Common myeloid progenitor, CD34-positive (primary cell): ENCODE measurements around the gene RHPN2.
"Not testable (repeated sequence)": the region's sequence is repeated elsewhere in the genome, so short reads cannot be mapped to it uniquely, and the experiment has no call there.

Experiments
- CTCF ChIA-PET: fragments of 350-600 bp; sonication (Branson Sonifier 250); formaldehyde crosslinking; loops from one replicate; lab custom pipeline; 2021; ENCODE audit warnings: antibody characterized with exemption; lab: Charles Lee
- POLR2A ChIA-PET: fragments of 350-600 bp; sonication (Branson Sonifier 250); formaldehyde crosslinking; loops from one replicate; lab custom pipeline; 2021; ENCODE audit warnings: antibody characterized with exemption; lab: Charles Lee
- DNase-seq, 3 donors: peaks; one replicate each; pipeline versions ENCODE4 v3.0.0 to v3.0.0-alpha.2; 2013
- H3K27ac ChIP-seq, 2 experiments: 1 replicate in 1 of 2; 2 replicates in 1 of 2; pipeline ENCODE4 v1.7.0; 2013; ENCODE audit warnings: inconsistent platforms in 2 of 2, low read length in 2 of 2, mild to moderate bottlenecking in 2 of 2, low read depth in 1 of 2, moderate library complexity in 1 of 2; ENCODE audit not compliant: severe bottlenecking in 2 of 2, insufficient read depth in 1 of 2, poor library complexity in 1 of 2
- H3K27me3 ChIP-seq, 5 experiments: replicated peaks in 2 of 5; 1 replicate in 3 of 5; 2 replicates in 2 of 5; pipeline versions ENCODE4 v1.6.1 to v1.7.0; 2013; ENCODE audit warnings: low read length in 4 of 5, mild to moderate bottlenecking in 2 of 5, moderate library complexity in 2 of 5, inconsistent platforms in 1 of 5; ENCODE audit not compliant: insufficient read depth in 5 of 5, control insufficient read depth in 4 of 5
- H3K36me3 ChIP-seq, 4 experiments: 1 replicate in 2 of 4; 2 replicates in 2 of 4; pipeline versions ENCODE4 v1.6.1 to v1.7.0; 2013; ENCODE audit warnings: low read length in 3 of 4, control low read depth in 1 of 4, mild to moderate bottlenecking in 1 of 4; ENCODE audit not compliant: control insufficient read depth in 4 of 4, insufficient read depth in 4 of 4
- H3K4me1 ChIP-seq, 4 experiments: 1 replicate in 3 of 4; 2 replicates in 1 of 4; pipeline versions ENCODE4 v1.6.1 to v1.7.1; 2013; ENCODE audit warnings: low read length in 3 of 4, mild to moderate bottlenecking in 3 of 4, control low read depth in 1 of 4, inconsistent platforms in 1 of 4, moderate library complexity in 1 of 4; ENCODE audit not compliant: control insufficient read depth in 4 of 4, insufficient read depth in 4 of 4; ENCODE audit errors: control extremely low read depth in 1 of 4
- H3K4me3 ChIP-seq, 7 experiments: 1 replicate in 4 of 7; 2 replicates in 3 of 7; pipeline versions ENCODE4 v1.5.1 to v1.7.0; 2013; ENCODE audit warnings: mild to moderate bottlenecking in 7 of 7, low read length in 6 of 7, moderate library complexity in 6 of 7, inconsistent platforms in 2 of 7, low read depth in 2 of 7, control low read depth in 1 of 7; ENCODE audit not compliant: insufficient read depth in 4 of 7, control insufficient read depth in 1 of 7; ENCODE audit errors: extremely low read depth in 1 of 7
- H3K9me3 ChIP-seq, 5 experiments: 1 replicate in 4 of 5; 2 replicates in 1 of 5; pipeline versions ENCODE4 v1.6.1 to v1.7.1; 2013; ENCODE audit warnings: low read length in 4 of 5, mild to moderate bottlenecking in 2 of 5, inconsistent platforms in 1 of 5, low read depth in 1 of 5, moderate library complexity in 1 of 5; ENCODE audit not compliant: control insufficient read depth in 4 of 5, insufficient read depth in 2 of 5; ENCODE audit errors: control extremely low read depth in 1 of 5
- WGBS: methylation state at CpG from one replicate; pipeline ENCODE4 v1.1.5; 2013; ENCODE audit not compliant: insufficient coverage; 5-methylcytosine and 5-hydroxymethylcytosine counted together

The RHPN2 gene

DNA sequence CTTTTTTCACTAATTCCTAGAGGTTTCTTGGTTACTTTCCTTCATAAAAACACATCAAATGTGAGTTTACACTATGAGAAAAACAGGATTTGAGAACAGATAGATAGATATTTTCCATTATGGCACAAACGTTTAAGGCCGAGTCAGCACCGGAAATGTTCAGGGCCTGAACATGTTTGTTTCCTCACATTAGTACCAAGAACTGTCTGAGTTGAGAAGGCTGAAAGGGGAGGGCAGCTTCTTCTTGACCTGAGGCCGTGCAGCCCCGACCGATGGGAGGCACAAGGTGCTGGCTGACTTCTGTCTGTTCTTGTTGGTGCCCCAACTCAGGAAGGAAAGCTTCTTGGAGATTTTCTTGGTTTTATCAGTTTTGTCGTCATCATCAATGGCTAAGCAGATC, 84.9 kb downstream of the RHPN2 start:
- DNase-seq, H3K27ac ChIP-seq, H3K4me1 ChIP-seq, H3K4me3 ChIP-seq, H3K36me3 ChIP-seq, H3K27me3 ChIP-seq, H3K9me3 ChIP-seq, CTCF ChIA-PET, POLR2A ChIA-PET: not testable (repeated sequence)
- WGBS: 94% methylated on average over 3 of the region's 7 CpGs

DNA sequence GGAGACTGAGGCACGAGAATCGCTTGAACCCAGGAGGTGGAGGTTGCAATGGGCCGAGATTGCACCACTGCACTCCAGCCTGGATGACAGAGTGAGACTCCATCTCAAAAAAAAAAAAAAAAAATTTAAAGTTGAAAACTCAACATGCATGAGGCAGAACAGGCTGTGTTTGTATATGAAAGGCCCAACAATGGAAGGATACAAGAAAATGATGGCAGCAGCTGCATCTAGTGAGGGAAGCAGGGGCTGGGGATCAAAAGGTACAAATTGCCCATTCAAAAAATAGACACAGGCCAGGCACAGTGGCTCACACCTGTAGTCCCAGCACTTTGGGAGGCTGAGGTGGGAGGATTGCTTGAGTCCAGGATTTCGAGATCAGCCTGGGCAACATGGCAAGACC, 86.9 kb downstream of the RHPN2 start:
- ChIA-PET CTCF (interaction anchor here (1.0 to 4.7 kb wide), 4 partner anchors 14 to 206 kb away, joined by 4 to 38 read pairs (median 10); no protein-coding TSS in a partner anchor), POLR2A (interaction anchor here (0.6 kb wide), 1 partner anchor 157 kb away, joined by 3 read pairs; no protein-coding TSS in a partner anchor)
- not testable (repeated sequence) for H3K27ac ChIP-seq, DNase-seq, H3K27me3 ChIP-seq, H3K4me3 ChIP-seq, H3K9me3 ChIP-seq, H3K4me1 ChIP-seq, H3K36me3 ChIP-seq
- 100% methylated on average over 1 of the region's 4 CpGs for whole genome bisulfite sequencing

DNA sequence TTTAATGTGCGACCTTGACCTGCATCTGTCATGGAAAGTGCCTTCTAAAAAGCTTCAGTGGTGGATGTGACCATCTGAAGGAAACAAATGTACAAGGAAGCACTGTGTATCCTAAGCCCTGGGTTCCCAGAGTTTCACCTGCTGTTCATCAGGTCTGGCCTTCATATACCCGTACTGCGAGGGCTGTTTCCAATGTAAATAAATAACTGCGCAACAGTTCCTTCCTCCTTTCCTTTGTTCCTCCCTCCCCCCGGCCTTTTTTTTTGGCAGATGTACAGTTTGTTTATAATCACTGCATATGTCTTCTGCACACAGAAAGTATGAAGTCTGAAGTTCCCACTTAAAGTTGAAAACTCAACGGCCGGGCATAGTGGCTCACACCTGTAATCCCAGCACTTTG, 87.4 kb downstream of the RHPN2 start:
- Histone ChIP-seq H3K36me3 (peaks cover 0 to 9% (median under 1%) of the 10 kb centered on the region in 4 experiments), H3K9me3 (no peaks in the 10 kb centered on the region), H3K4me1 (peaks cover 0 to 3% (median 2%) of the 10 kb centered on the region in 4 experiments), H3K4me3 (no peak overlapping the region), H3K27me3 (no peaks in the 10 kb centered on the region), H3K27ac (no peak overlapping the region)
- WGBS: 93% methylated on average over 6 of the region's 7 CpGs
- ChIA-PET CTCF (interaction anchor here (1.7 to 4.7 kb wide), 4 partner anchors 13 to 148 kb away, joined by 4 to 38 read pairs (median 10); no protein-coding TSS in a partner anchor), POLR2A (interaction anchor here (0.6 kb wide), 1 partner anchor 158 kb away, joined by 3 read pairs; no protein-coding TSS in a partner anchor)
- no peak for DNase-seq

DNA sequence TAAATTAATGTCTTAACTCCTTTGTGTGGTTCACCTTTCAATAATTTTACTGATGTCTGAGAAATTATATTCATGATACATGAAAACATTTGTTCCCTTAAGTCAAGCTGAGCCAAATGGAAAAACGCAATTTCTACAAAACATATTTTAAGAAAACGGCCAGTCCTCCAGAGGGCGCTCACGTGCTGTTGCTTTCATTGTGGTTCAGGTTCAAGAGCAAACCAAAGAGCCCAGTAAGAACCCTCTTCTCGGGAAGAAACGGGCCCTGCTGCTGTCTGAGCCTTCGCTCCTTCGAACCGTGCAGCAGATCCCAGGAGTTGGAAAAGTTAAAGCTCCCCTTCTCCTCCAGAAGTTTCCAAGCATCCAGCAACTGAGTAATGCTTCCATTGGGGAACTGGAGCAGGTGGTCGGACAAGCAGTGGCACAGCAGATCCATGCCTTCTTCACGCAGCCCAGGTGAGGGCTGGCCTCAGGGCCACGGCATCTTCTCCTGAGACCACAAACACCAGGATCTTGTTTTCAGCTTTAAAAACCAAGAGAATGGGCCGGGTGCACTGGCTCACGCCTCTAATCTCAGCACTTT, 88.4 kb downstream of the RHPN2 start:
- 51% methylated on average over 14 of the region's 14 CpGs for WGBS
- Histone ChIP-seq H3K9me3 (no peaks in the 10 kb centered on the region), H3K4me3 (no peak overlapping the region), H3K27me3 (no peaks in the 10 kb centered on the region), H3K36me3 (peaks cover 0 to 9% (median under 1%) of the 10 kb centered on the region in 4 experiments), H3K27ac (no peak overlapping the region), H3K4me1 (peaks cover 0 to 6% (median 4%) of the 10 kb centered on the region in 4 experiments)
- POLR2A ChIA-PET: interaction anchor here (0.7 kb wide), 1 partner anchor 839 kb away, joined by 4 read pairs; no protein-coding TSS in a partner anchor
- DNase-seq: peak; percentile 64 to 81 (median 68)
- CTCF ChIA-PET: interaction anchor here (1.0 to 4.7 kb wide), 12 partner anchors 9 to 148 kb away, joined by 3 to 38 read pairs (median 5); partner anchors contain the start of gene GPATCH1

DNA sequence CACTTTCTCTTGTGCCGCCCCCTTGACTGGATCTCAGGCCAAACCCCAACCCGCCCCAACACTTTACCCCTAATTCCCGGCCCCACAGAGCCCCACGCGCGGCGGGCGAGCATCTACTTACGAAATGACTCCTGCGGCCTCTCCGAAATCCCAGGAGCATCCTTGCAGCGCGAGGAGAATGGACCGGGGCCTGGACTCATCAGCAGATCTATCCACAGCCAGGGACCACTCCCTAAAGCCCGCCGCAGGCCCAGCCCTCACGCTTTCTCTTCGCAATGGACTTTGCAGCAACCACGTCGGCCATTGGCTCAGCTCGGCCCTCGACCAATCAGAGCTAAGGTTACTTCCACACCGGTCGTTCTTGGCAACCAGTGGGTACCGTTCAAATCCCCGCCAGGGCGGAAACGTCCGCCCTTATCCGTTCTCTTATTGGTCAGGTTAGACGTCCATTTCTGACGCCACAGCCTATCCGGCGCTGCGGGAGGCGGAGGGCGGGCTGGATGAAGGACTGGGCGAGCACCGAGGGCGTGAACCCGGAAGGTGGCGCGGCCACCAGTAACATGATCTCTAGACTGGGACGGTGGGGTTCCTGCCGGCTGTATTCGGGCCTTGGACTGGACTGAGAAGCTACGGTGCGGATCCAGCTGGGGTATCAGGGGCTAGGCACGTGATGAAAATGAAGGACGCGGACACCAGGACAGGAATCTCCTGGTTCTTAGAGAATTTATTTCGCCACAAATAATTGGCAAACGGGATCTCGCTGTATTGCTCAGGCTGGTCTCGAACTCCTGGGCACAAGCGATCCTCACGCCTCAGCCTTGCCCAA, 92.8 kb downstream of the RHPN2 start, which contains the start of the genes CEP89 and FAAP24:
Gene CEP89 (minus strand): TSS at position 244 of the 826 bp plus-strand sequence. CDS start 84 bp downstream, at position 160.
Gene FAAP24 (plus strand): TSS at position 528 of the 826 bp plus-strand sequence. CDS start 955 bp downstream, outside the sequence.
- Histone ChIP-seq H3K9me3 (no peaks in the 10 kb centered on the region), H3K27me3 (no peaks in the 10 kb centered on the region), H3K4me1 (peaks cover 0 to 12% (median 8%) of the 10 kb centered on the region in 4 experiments), H3K27ac (peak within 1 kb of the TSS; percentile 62 to 84), H3K4me3 (peak within 1 kb of the TSS; percentile 66 to 86 (median 80)), H3K36me3 (peaks cover 0 to 7% (median under 1%) of the 10 kb centered on the region in 4 experiments)
- POLR2A ChIA-PET: interaction anchor here (0.6 kb wide), 1 partner anchor 60 kb away, joined by 6 read pairs; no protein-coding TSS in a partner anchor
- CTCF ChIA-PET: interaction anchor here (0.6 kb wide), 2 partner anchors 96 to 282 kb away, joined by 3 read pairs; no protein-coding TSS in a partner anchor
- 2% methylated on average over 54 of the region's 57 CpGs for WGBS
- DNase-seq: peak; percentile 99 to 100 (median 99)

DNA sequence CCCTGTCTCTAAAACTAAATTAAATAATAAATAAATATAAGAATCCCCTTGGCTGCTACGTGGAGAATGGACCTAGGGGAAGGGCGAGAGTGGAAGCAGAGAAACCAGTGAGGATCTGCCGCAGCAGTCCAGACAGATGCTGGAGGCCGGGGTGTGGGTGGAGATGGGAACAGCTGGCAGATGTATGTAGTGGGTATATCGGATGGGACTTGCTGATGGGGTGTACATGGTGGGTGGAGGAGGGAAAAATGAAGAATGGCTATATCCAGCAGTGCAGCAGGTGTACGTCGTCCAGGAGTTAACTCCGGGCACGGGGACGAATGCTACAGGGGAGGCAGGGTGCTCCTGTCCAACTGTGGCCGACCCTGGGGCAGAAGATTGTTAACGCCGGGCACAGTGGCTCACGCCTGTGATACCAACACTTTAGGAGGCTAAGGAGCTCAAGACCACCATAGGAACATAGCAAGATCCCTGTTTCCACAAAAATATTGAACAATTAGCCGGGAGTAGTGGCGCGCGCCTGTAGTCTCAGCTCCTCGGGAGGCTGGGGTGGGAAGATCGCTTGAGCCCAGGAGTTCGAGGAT, 93.6 kb downstream of the RHPN2 start:
- Histone ChIP-seq H3K36me3 (peaks cover 0 to 6% (median 4%) of the 10 kb centered on the region in 4 experiments), H3K4me1 (peaks cover 0 to 12% (median 8%) of the 10 kb centered on the region in 4 experiments), H3K9me3 (no peaks in the 10 kb centered on the region), H3K27ac (peak overlapping the region; percentile 58 to 76), H3K27me3 (no peaks in the 10 kb centered on the region), H3K4me3 (peak overlapping the region; percentile 66 to 86 (median 80))
- 37% methylated on average over 20 of the region's 21 CpGs for whole genome bisulfite sequencing
- no peak for DNase-seq
- CTCF ChIA-PET: interaction anchor here (0.5 to 1.4 kb wide), 3 partner anchors 151 to 162 kb away, joined by 3 read pairs; no protein-coding TSS in a partner anchor
- POLR2A ChIA-PET: no interaction called here
